ENCODE results near the gene TENT4B.

- TF ChIP-seq, protein P1, sequence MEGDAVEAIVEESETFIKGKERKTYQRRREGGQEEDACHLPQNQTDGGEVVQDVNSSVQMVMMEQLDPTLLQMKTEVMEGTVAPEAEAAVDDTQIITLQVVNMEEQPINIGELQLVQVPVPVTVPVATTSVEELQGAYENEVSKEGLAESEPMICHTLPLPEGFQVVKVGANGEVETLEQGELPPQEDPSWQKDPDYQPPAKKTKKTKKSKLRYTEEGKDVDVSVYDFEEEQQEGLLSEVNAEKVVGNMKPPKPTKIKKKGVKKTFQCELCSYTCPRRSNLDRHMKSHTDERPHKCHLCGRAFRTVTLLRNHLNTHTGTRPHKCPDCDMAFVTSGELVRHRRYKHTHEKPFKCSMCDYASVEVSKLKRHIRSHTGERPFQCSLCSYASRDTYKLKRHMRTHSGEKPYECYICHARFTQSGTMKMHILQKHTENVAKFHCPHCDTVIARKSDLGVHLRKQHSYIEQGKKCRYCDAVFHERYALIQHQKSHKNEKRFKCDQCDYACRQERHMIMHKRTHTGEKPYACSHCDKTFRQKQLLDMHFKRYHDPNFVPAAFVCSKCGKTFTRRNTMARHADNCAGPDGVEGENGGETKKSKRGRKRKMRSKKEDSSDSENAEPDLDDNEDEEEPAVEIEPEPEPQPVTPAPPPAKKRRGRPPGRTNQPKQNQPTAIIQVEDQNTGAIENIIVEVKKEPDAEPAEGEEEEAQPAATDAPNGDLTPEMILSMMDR (IDR thresholded peaks at IDR 0.05) = no peak
- TF ChIP-seq EZH2 (IDR thresholded peaks at IDR 0.05) (no peak), EZH2phosphoT487 (IDR thresholded peaks at IDR 0.05) (no peak)
Observed at GRCh38 chr16:50193594-50193993, 40.5 kb downstream of the TENT4B start.

Data from neural progenitor cell (in vitro differentiated cells).